HepG2 (cell line): ENCODE measurements around the gene SGCD. TPM values are rescaled to one million over a fixed set of nuclear protein-coding genes. Genes with fewer than 3 reads are reported as not detected.

Experiments used
- ATAC-seq: fragments of 200-7000 bp; cut with Tn5 transposase; 3 replicates; pipeline ENCODE4 v1.9.1; 2020; ENCODE audit warnings: mild to moderate bottlenecking, moderate library complexity
- BruUV-seq: library from RNA; stranded (reverse); fragments of 400-500 nt; replicated peaks from 2 replicates; lab custom pipeline; 2021; lab: Mats Ljungman, UMichigan
- CTCF ChIA-PET: fragments of 300-600 bp; formaldehyde crosslinking; extraction: SDS; loops from one replicate; lab custom pipeline; 2021; ENCODE audit warnings: low total read pairs, inconsistent platforms, low intra/inter-chr PET ratio; lab: Yijun Ruan, JAX
- POLR2A ChIA-PET: fragments of 350-600 bp; sonication (Branson Sonifier 250); formaldehyde crosslinking; loops from one replicate; lab custom pipeline; 2020; ENCODE audit warnings: antibody characterized with exemption, inconsistent platforms; lab: Yijun Ruan, JAX
- DNase-seq: peaks from one replicate; pipeline ENCODE4 v3.0.0-alpha.2; 2015; ENCODE audit warnings: low spot score
- FAIRE-seq: peaks from 3 replicates; lab custom pipeline; 2011; peaks lifted over from hg19 to GRCh38; lab: Jason Lieb, UNC
- H2AFZ ChIP-seq: one replicate; pipeline ENCODE4 v1.6.1; 2011; ENCODE audit warnings: low read length, inconsistent platforms
- H3K27ac ChIP-seq: fragments of 300-600 bp; 3 replicates; pipeline ENCODE4 v1.8.0; 2011; ENCODE audit warnings: mixed run types, mild to moderate bottlenecking, mixed read lengths, low read length, inconsistent platforms; ENCODE audit not compliant: insufficient read depth; ENCODE audit errors: extremely low read length
- H3K27me3 ChIP-seq, 2 experiments: fragments of 200-600 bp in 1 of 2; 2 replicates in 1 of 2; 3 replicates in 1 of 2; pipeline versions ENCODE4 v1.6.0 to v1.8.0; 2011; ENCODE audit warnings: low read length in 2 of 2, mild to moderate bottlenecking in 2 of 2, moderate library complexity in 2 of 2, inconsistent platforms in 1 of 2; ENCODE audit not compliant: insufficient read depth in 2 of 2, control insufficient read depth in 1 of 2
- H3K36me3 ChIP-seq, 2 experiments: fragments of 200-600 bp in 1 of 2; replicated peaks in 1 of 2; 2 replicates in 1 of 2; 3 replicates in 1 of 2; pipeline versions ENCODE4 v1.5.1 to v1.8.0; 2011; ENCODE audit warnings: low read length in 2 of 2, inconsistent platforms in 1 of 2; ENCODE audit not compliant: insufficient read depth in 2 of 2, control insufficient read depth in 1 of 2
- H3K4me1 ChIP-seq: 2 replicates; pipeline ENCODE4 v1.5.1; 2012; ENCODE audit warnings: low read length, inconsistent platforms; ENCODE audit not compliant: insufficient read depth
- H3K4me2 ChIP-seq: 2 replicates; pipeline ENCODE4 v1.6.0; 2011; ENCODE audit warnings: low read depth, low read length, inconsistent platforms
- H3K4me3 ChIP-seq, 3 experiments: fragments of 200-600 bp in 1 of 3; sonication (generic), shearing (Covaris generic) in 1 of 3; replicated peaks in 1 of 3; 2 replicates each; pipeline ENCODE4 v1.5.1; 2011 to 2016; ENCODE audit warnings: low read length in 3 of 3, inconsistent platforms in 2 of 3, low read depth in 2 of 3, mild to moderate bottlenecking in 2 of 3, control low read depth in 1 of 3, mixed read lengths in 1 of 3; ENCODE audit not compliant: insufficient read depth in 1 of 3
- H3K79me2 ChIP-seq: one replicate; pipeline ENCODE4 v1.6.1; 2011; ENCODE audit warnings: low read length, inconsistent platforms; ENCODE audit not compliant: insufficient read depth
- H3K9ac ChIP-seq: 2 replicates; pipeline ENCODE4 v1.6.0; 2011; ENCODE audit warnings: mild to moderate bottlenecking, low read depth, low read length, inconsistent platforms; ENCODE audit not compliant: insufficient read depth
- H3K9me3 ChIP-seq: 2 replicates; pipeline ENCODE4 v1.5.1; 2012; ENCODE audit warnings: mild to moderate bottlenecking, low read length
- H4K20me1 ChIP-seq: 2 replicates; pipeline ENCODE4 v1.6.0; 2011; ENCODE audit warnings: inconsistent platforms, mild to moderate bottlenecking, low read length, moderate library complexity; ENCODE audit not compliant: insufficient read depth
- CBX5 ChIP-seq: sonication (generic); formaldehyde crosslinking; IDR thresholded peaks from 2 replicates; pipeline ENCODE4 v1.4.0; 2020; ENCODE audit warnings: missing genetic modification reagents, borderline replicate concordance
- PAX8 ChIP-seq: sonication (generic); formaldehyde crosslinking; IDR thresholded peaks from 2 replicates; pipeline ENCODE4 v1.8.0; 2022; ENCODE audit warnings: mild to moderate bottlenecking, missing genetic modification reagents, borderline replicate concordance
- SNAPC2 ChIP-seq: sonication (generic); formaldehyde crosslinking; IDR thresholded peaks from 2 replicates; pipeline ENCODE4 v1.8.1; 2022; ENCODE audit warnings: mild to moderate bottlenecking, missing genetic modification reagents
- TMF1 ChIP-seq: sonication (generic); formaldehyde crosslinking; IDR thresholded peaks from 2 replicates; pipeline ENCODE4 v1.8.1; 2022; ENCODE audit warnings: low read depth, missing genetic modification reagents
- ZFP1 ChIP-seq: IDR thresholded peaks from 2 replicates; pipeline ENCODE4 v1.6.1; 2016
- WGBS: methylation state at CpG from one replicate; pipeline ENCODE4 v1.1.6; 2017; ENCODE audit warnings: low lambda C conversion rate; 5-methylcytosine and 5-hydroxymethylcytosine counted together
- in situ Hi-C: cut with HindIII; loops from 2 replicates; pipeline ENCODE4 v1.10.0; 2017; ENCODE audit warnings: low pct_unique_long_range_greater_than_20kb; ENCODE audit not compliant: extremely low pct_ligation_motif_present
- intact Hi-C: fragments of 100-400 bp; cut with micrococcal nuclease; formaldehyde crosslinking; loops from one replicate; pipeline ENCODE4 v1.10.0; 2022; ENCODE audit not compliant: unreplicated experiment
- polyA plus RNA-seq, 8 experiments: library from polyadenylated mRNA; depleted of rRNA in 3 of 8; stranded (reverse) in 7 of 8; unstranded in 1 of 8; fragments of >200 nt; fragmentation: Illumina TruSeq in 4 of 8; extraction: Trizol in 4 of 8; gene quantifications; 2 replicates each; pipeline versions ENCODE4 v1.2.1 to v1.2.3, GENCODE V29; 2011 to 2016; ENCODE audit warnings: low read depth in 4 of 8, missing spikeins in 1 of 8, mixed read lengths in 1 of 8; ENCODE audit not compliant: insufficient read depth in 1 of 8
- total RNA-seq, 5 experiments: library from RNA; depleted of rRNA; stranded (reverse); fragments of >200 nt; fragmentation: Illumina TruSeq; extraction: Trizol; gene quantifications; 2 replicates each; pipeline ENCODE4 v1.2.3, GENCODE V29; 2016; ENCODE audit warnings: low read depth in 1 of 5

The SGCD gene
- total and polyA plus RNA-seq, 2 of the 13 experiments (the other 11 are each of a cell fraction or from before 2014, with no cell fraction given) = not detected

GRCh38 chr5:156411957-156412356 lies 85.0 kb downstream of the SGCD start (continued):
- TF ChIP-seq CBX5 = no peak
- TF ChIP-seq TMF1 (CRISPR knock-in tag) = no peak

DNA sequence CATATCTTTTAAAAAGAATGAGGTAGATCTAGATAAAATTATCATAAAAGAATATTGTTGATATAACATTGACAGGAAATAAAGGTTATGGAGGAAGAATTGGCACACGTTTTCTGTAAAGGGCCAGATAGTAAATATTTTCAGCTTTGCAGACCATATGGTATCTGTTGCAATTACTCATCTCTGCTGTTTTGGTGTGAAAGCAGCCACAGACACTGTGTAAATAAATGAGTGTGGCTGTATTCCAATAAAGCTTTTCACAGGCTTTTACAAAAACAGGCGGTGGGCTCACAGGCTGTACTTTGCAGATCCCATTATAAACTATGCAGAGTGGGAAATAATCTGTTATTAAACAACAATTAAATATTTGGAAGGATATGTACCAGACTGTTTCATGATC lies 87.4 kb downstream of the SGCD start:
- Histone ChIP-seq H3K36me3 (no peaks in the 10 kb centered on the region), H3K9me3 (no peaks in the 10 kb centered on the region), H3K79me2 (no peaks in the 10 kb centered on the region), H2AFZ (no peak overlapping the region), H4K20me1 (no peaks in the 10 kb centered on the region), H3K9ac (no peak overlapping the region), H3K4me1 (no peaks in the 10 kb centered on the region), H3K4me3 (no peak overlapping the region), H3K4me2 (no peak overlapping the region), H3K27me3 (no peaks in the 10 kb centered on the region; a peak in 1 of 5 replicates), H3K27ac (no peak overlapping the region)
- DNase-seq (no peak), ATAC-seq (no peak), FAIRE-seq (no peak)
- in situ Hi-C loops = no loop called here
- intact Hi-C loops = no loop called here
- BruUV-seq = no TSS peak
- no peak for TF ChIP-seq SNAPC2 (CRISPR knock-in tag)
- TF ChIP-seq PAX8 = no peak
- ChIA-PET POLR2A (no interaction called here), CTCF (no interaction called here)
- WGBS = 0% methylated on average over 2 of the region's 2 CpGs

GRCh38 chr5:156419661-156420060 lies 92.7 kb downstream of the SGCD start:
- Histone ChIP-seq H3K36me3 (no peaks in the 10 kb centered on the region), H2AFZ (no peak overlapping the region), H3K9me3 (no peaks in the 10 kb centered on the region), H3K27ac (no peak overlapping the region), H3K4me1 (no peaks in the 10 kb centered on the region), H3K4me3 (no peak overlapping the region), H3K4me2 (no peak overlapping the region), H4K20me1 (no peaks in the 10 kb centered on the region), H3K79me2 (no peaks in the 10 kb centered on the region), H3K27me3 (no peaks in the 10 kb centered on the region; a peak in 1 of 5 replicates), H3K9ac (no peak overlapping the region)
- intact Hi-C loops (no loop called here), in situ Hi-C loops (no loop called here)
- TF ChIP-seq ZFP1 (CRISPR knock-in tag) = no peak
- no peak for DNase-seq
- CTCF ChIA-PET = no interaction called here
- ATAC-seq = no peak
- no TSS peak for BruUV-seq
- FAIRE-seq = no peak
- WGBS = 0% methylated on average over 1 of the region's 1 CpG
- POLR2A ChIA-PET = no interaction called here
